ENCODE measurements around the gene HILPDA.

HILPDA gene

GRCh38 chr7:128409596-128410450 is 45.9 kb upstream of the HILPDA start, which contains the start of gene IMPDH1:
IMPDH1 (minus strand) TSS chr7:128409982; CDS start chr7:128409901, 81 bp downstream.
- POLR2A ChIA-PET: no interaction called here
- CTCF ChIA-PET: interaction anchor here (2.7 to 42.8 kb wide), 4 partner anchors 8 to 51 kb away, joined by 12 to 963 read pairs (median 490); partner anchors contain the start of gene IMPDH1
- peak; percentile 96 for DNase-seq (ENCODE audit: extremely low spot score)
- no peak for TF ChIP-seq CTCF (IDR thresholded peaks at IDR 0.05; ENCODE audit: control extremely low read depth, extremely low read depth, low read depth, missing control alignments)

DNA sequence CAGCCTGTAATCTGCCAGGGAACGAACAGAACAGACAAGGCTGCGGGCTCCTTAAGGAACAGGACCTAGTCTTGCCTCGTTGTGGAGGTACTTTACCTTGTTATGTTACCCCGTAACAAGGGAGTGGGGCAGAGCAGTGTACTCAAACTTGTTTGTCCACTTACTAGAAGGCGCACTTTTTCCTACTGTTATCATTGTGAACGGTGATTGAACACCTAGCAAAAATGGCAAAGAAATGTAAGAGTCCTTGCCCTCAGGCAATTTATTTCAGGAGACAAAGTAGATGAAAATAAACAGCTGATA is 45.3 kb upstream of the HILPDA start:
- POLR2A ChIA-PET: no interaction called here
- no peak for DNase-seq (ENCODE audit: extremely low spot score)
- CTCF ChIA-PET: interaction anchor here (3.0 to 42.8 kb wide), 3 partner anchors 7 to 50 kb away, joined by 12 to 963 read pairs (median 963); partner anchors contain the start of gene IMPDH1
- no peak for TF ChIP-seq CTCF (IDR thresholded peaks at IDR 0.05; ENCODE audit: control extremely low read depth, extremely low read depth, low read depth, missing control alignments)

GRCh38 chr7:128415217-128415785 is 40.4 kb upstream of the HILPDA start:
- CTCF ChIA-PET: interaction anchor here (0.7 to 42.8 kb wide), 6 partner anchors 2 to 250 kb away, joined by 3 to 963 read pairs (median 32); partner anchors contain the start of genes HILPDA and IMPDH1

GRCh38 chr7:128417071-128417470 is 38.6 kb upstream of the HILPDA start:
- POLR2A ChIA-PET: no interaction called here
- CTCF ChIA-PET: interaction anchor here (1.1 to 42.8 kb wide), 4 partner anchors 1 to 43 kb away, joined by 3 to 963 read pairs (median 510); partner anchors contain the start of gene IMPDH1
- no peak for TF ChIP-seq CTCF (IDR thresholded peaks at IDR 0.05; ENCODE audit: control extremely low read depth, extremely low read depth, low read depth, missing control alignments)

More at GRCh38 chr7:128415217-128415785, 40.4 kb upstream of the HILPDA start:
- POLR2A ChIA-PET: interaction anchor here (0.6 kb wide), 1 partner anchor 33 kb away, joined by 5 read pairs; no protein-coding TSS in a partner anchor
- no peak for DNase-seq (ENCODE audit: extremely low spot score)
- no peak for TF ChIP-seq CTCF (IDR thresholded peaks at IDR 0.05; ENCODE audit: control extremely low read depth, extremely low read depth, low read depth, missing control alignments)

GRCh38 chr7:128419257-128419656 is 36.4 kb upstream of the HILPDA start:
- DNase-seq (ENCODE audit: extremely low spot score): no peak
- ChIA-PET CTCF (interaction anchor here (1.3 to 42.8 kb wide), 6 partner anchors 2 to 75 kb away, joined by 4 to 963 read pairs (median 32); partner anchors contain the start of genes IMPDH1 and RBM28), POLR2A (no interaction called here)
- no peak for TF ChIP-seq CTCF (IDR thresholded peaks at IDR 0.05; ENCODE audit: control extremely low read depth, extremely low read depth, low read depth, missing control alignments)

More at GRCh38 chr7:128417071-128417470, 38.6 kb upstream of the HILPDA start:
- no peak for DNase-seq (ENCODE audit: extremely low spot score)

GRCh38 chr7:128420773-128421172 is 34.9 kb upstream of the HILPDA start:
- POLR2A ChIA-PET: no interaction called here
- DNase-seq (ENCODE audit: extremely low spot score): no peak
- TF ChIP-seq CTCF (IDR thresholded peaks at IDR 0.05; ENCODE audit: control extremely low read depth, extremely low read depth, low read depth, missing control alignments): no peak
- CTCF ChIA-PET: interaction anchor here (1.0 to 42.8 kb wide), 3 partner anchors 22 to 73 kb away, joined by 3 to 963 read pairs (median 58); partner anchors contain the start of gene IMPDH1
